ENCODE data around the gene ATG7.
A peak's percentile ranks its signal among the peaks of the same experiment; 100 is the strongest.
"Not testable (repeated sequence)": the region's sequence is repeated elsewhere in the genome, so short reads cannot be mapped to it uniquely, and the experiment has no call there.

Gene ATG7

GRCh38 chr3:11434563-11435096 is 162.4 kb downstream of the ATG7 start:
- DNase-seq, result no peak

GRCh38 chr3:11435440-11436165 is 163.4 kb downstream of the ATG7 start:
- DNase-seq, result peak; percentile 31 to 66 (median 56)

- no peak for DNase-seq
Measured at GRCh38 chr3:11436775-11437174, 164.6 kb downstream of the ATG7 start.

- DNase-seq, result no peak
Measured at GRCh38 chr3:11437506-11437905, 165.3 kb downstream of the ATG7 start.

- no peak for DNase-seq
Measured at GRCh38 chr3:11438646-11439045, 166.4 kb downstream of the ATG7 start.

GRCh38 chr3:11441346-11441745 is 169.1 kb downstream of the ATG7 start:
- peak; percentile 47 to 76 (median 54) for DNase-seq

GRCh38 chr3:11444404-11444803 is 172.2 kb downstream of the ATG7 start:
- DNase-seq, result no peak

GRCh38 chr3:11445193-11445592 is 173.0 kb downstream of the ATG7 start:
- DNase-seq, result not testable (repeated sequence)

GRCh38 chr3:11445883-11446282 is 173.7 kb downstream of the ATG7 start:
- no peak for DNase-seq

- no peak for DNase-seq
Measured at GRCh38 chr3:11447584-11448200, 175.5 kb downstream of the ATG7 start.

- DNase-seq, result no peak
Measured at GRCh38 chr3:11450015-11450414, 177.8 kb downstream of the ATG7 start.

- DNase-seq, result no peak
Measured at GRCh38 chr3:11452312-11452711, 180.1 kb downstream of the ATG7 start.

- DNase-seq, result no peak
Measured at GRCh38 chr3:11452885-11453847, 181.0 kb downstream of the ATG7 start.

- peak; percentile 62 to 76 (median 68) for DNase-seq
Measured at GRCh38 chr3:11455956-11456355, 183.8 kb downstream of the ATG7 start.

GRCh38 chr3:11457135-11457534 is 184.9 kb downstream of the ATG7 start:
- peak in 2 of 4 experiments; percentile 11 to 36 for DNase-seq

GRCh38 chr3:11459186-11459824 is 187.1 kb downstream of the ATG7 start:
- no peak for DNase-seq

- DNase-seq, result no peak
Measured at GRCh38 chr3:11461226-11461625, 189.0 kb downstream of the ATG7 start.

- not testable (repeated sequence) for DNase-seq
Measured at GRCh38 chr3:11462673-11463072, 190.5 kb downstream of the ATG7 start.

GRCh38 chr3:11463591-11463990 is 191.4 kb downstream of the ATG7 start:
- DNase-seq, result no peak

- no peak for DNase-seq
Measured at GRCh38 chr3:11464356-11464755, 192.2 kb downstream of the ATG7 start.

- DNase-seq, result no peak
Measured at GRCh38 chr3:11465744-11466616, 193.8 kb downstream of the ATG7 start.
